Activated B cell treated with CpG ODN at 0.5 μM for 24 hours (primary cell): Measurements from ENCODE around the gene GALNT4. TPM values are rescaled to one million over a fixed set of nuclear protein-coding genes. Genes with fewer than 3 reads are reported as not detected.

Experiments
- ATAC-seq: fragments of 200-7000 bp; cut with Tn5 transposase; one replicate; pipeline ENCODE4 v1.10.0; 2021; ENCODE audit warnings: low read depth, mild to moderate bottlenecking, moderate library complexity
- CTCF ChIA-PET: fragments of 350-600 bp; sonication (Branson Sonifier 250); formaldehyde crosslinking; loops from one replicate; lab custom pipeline; 2021; ENCODE audit warnings: antibody characterized with exemption; lab: Charles Lee
- POLR2A ChIA-PET: fragments of 350-600 bp; sonication (Branson Sonifier 250); formaldehyde crosslinking; loops from one replicate; lab custom pipeline; 2021; ENCODE audit warnings: antibody characterized with exemption; lab: Charles Lee
- DNase-seq: peaks from one replicate; pipeline ENCODE4 v3.0.0; 2022
- H3K27ac Mint-ChIP-seq: one replicate; pipeline ENCODE4 v1.8.0; 2020; ENCODE audit warnings: mixed read lengths
- H3K27me3 Mint-ChIP-seq: one replicate; pipeline ENCODE4 v1.8.0; 2021; ENCODE audit warnings: mixed read lengths
- H3K36me3 Mint-ChIP-seq: one replicate; pipeline ENCODE4 v1.8.0; 2021; ENCODE audit warnings: low read depth, mixed read lengths
- H3K4me1 Mint-ChIP-seq: one replicate; pipeline ENCODE4 v1.8.0; 2021; ENCODE audit warnings: mixed read lengths
- H3K4me3 Mint-ChIP-seq: one replicate; pipeline ENCODE4 v1.8.0; 2020; ENCODE audit warnings: mild to moderate bottlenecking, mixed read lengths
- H3K9me3 Mint-ChIP-seq: one replicate; pipeline ENCODE4 v1.8.0; 2020; ENCODE audit warnings: mixed read lengths
- CTCF ChIP-seq: fragments of 200-600 bp; IDR thresholded peaks from one replicate; pipeline ENCODE4 v1.8.0; 2022; ENCODE audit warnings: antibody characterized with exemption, mild to moderate bottlenecking
- intact Hi-C: fragments of 100-400 bp; cut with micrococcal nuclease; formaldehyde crosslinking; loops from one replicate; pipeline ENCODE4 v1.15.1; 2024
- total RNA-seq: library from RNA; stranded (reverse); gene quantifications from 2 replicates; pipeline ENCODE4 v1.2.3, GENCODE V29; 2022

GALNT4 gene
- total RNA-seq, 1 donor from 2014 or later: 6.2 TPM

- H3K4me1 Mint-ChIP-seq: peaks cover 56% of the 10 kb centered on the region
- peak within 1 kb of the TSS; percentile 99 for H3K4me3 Mint-ChIP-seq
- POLR2A ChIA-PET: interaction anchor here (0.7 to 2.9 kb wide), 8 partner anchors 32 to 1384 kb away, joined by 3 to 11 read pairs (median 5); partner anchors contain the start of genes ATP2B1, CEP290, DUSP6 and TMTC3
- H3K27me3 Mint-ChIP-seq: no peaks in the 10 kb centered on the region
- H3K9me3 Mint-ChIP-seq: no peaks in the 10 kb centered on the region
- no peak for TF ChIP-seq CTCF
- DNase-seq (peak; percentile 76), ATAC-seq (peak; percentile 58)
- intact Hi-C loops: loop anchor here (1.0 to 5.0 kb wide), 7 partner anchors 31 to 1491 kb away; a partner anchor contains a TSS
- CTCF ChIA-PET: interaction anchor here (0.8 to 5.1 kb wide), 7 partner anchors 54 to 509 kb away, joined by 3 to 20 read pairs (median 9); no protein-coding TSS in a partner anchor
- H3K27ac Mint-ChIP-seq: peak within 1 kb of the TSS; percentile 95
- peaks cover 26% of the 10 kb centered on the region for H3K36me3 Mint-ChIP-seq
Observed at GRCh38 chr12:89525824-89526770, 1.5 kb upstream of the GALNT4 start, which contains the start of gene POC1B. TSS of gene POC1B (minus strand) at chr12:89526047. CDS start at chr12:89525895, 152 bp downstream.

- Mint-ChIP-seq H3K9me3 (no peaks in the 10 kb centered on the region), H3K27me3 (no peaks in the 10 kb centered on the region), H3K4me1 (peaks cover 60% of the 10 kb centered on the region), H3K36me3 (peaks cover 26% of the 10 kb centered on the region), H3K4me3 (peak overlapping the region; percentile 99), H3K27ac (peak overlapping the region; percentile 95)
- ChIA-PET POLR2A (interaction anchor here (0.7 to 2.9 kb wide), 12 partner anchors 31 to 1383 kb away, joined by 3 to 11 read pairs (median 4); partner anchors contain the start of genes ATP2B1, CEP290, DUSP6 and TMTC3), CTCF (interaction anchor here (0.9 to 5.1 kb wide), 8 partner anchors 14 to 508 kb away, joined by 3 to 20 read pairs (median 3); no protein-coding TSS in a partner anchor)
- ATAC-seq: peak; percentile 17
- intact Hi-C loops: loop anchor here (1.0 to 5.0 kb wide), 4 partner anchors 31 to 727 kb away; no protein-coding TSS in a partner anchor
- no peak for DNase-seq
- TF ChIP-seq CTCF: no peak
Observed at GRCh38 chr12:89525305-89525823, 768 bp upstream of the GALNT4 start.

GRCh38 chr12:89523843-89524540, 604 bp downstream of the GALNT4 start:
- intact Hi-C loops: loop anchor here (1.0 to 2.0 kb wide), 4 partner anchors 29 to 473 kb away; no protein-coding TSS in a partner anchor
- peaks cover 26% of the 10 kb centered on the region for H3K36me3 Mint-ChIP-seq
- no peaks in the 10 kb centered on the region for H3K27me3 Mint-ChIP-seq
- CTCF ChIA-PET: interaction anchor here (0.8 to 5.1 kb wide), 12 partner anchors 12 to 1460 kb away, joined by 3 to 20 read pairs (median 3); no protein-coding TSS in a partner anchor
- H3K9me3 Mint-ChIP-seq: no peaks in the 10 kb centered on the region
- peak overlapping the region; percentile 89 for H3K27ac Mint-ChIP-seq
- H3K4me1 Mint-ChIP-seq: peaks cover 57% of the 10 kb centered on the region
- POLR2A ChIA-PET: interaction anchor here (0.8 to 2.9 kb wide), 4 partner anchors 11 to 357 kb away, joined by 3 to 11 read pairs (median 4); partner anchors contain the start of gene DUSP6
- no peak for ATAC-seq
- H3K4me3 Mint-ChIP-seq: peak overlapping the region; percentile 99
- no peak for TF ChIP-seq CTCF
- no peak for DNase-seq

- intact Hi-C loops: no loop called here
- Mint-ChIP-seq H3K27ac (peak overlapping the region; percentile 89), H3K4me3 (peak overlapping the region; percentile 99), H3K36me3 (peaks cover 32% of the 10 kb centered on the region), H3K27me3 (no peaks in the 10 kb centered on the region), H3K4me1 (peaks cover 60% of the 10 kb centered on the region), H3K9me3 (no peaks in the 10 kb centered on the region)
- DNase-seq (no peak), ATAC-seq (no peak)
- no peak for TF ChIP-seq CTCF
- CTCF ChIA-PET: interaction anchor here (2.3 to 5.1 kb wide), 3 partner anchors 53 to 504 kb away, joined by 11 to 20 read pairs (median 11); no protein-coding TSS in a partner anchor
- POLR2A ChIA-PET: interaction anchor here (1.3 kb wide), 1 partner anchor 48 kb away, joined by 4 read pairs; no protein-coding TSS in a partner anchor
Observed at GRCh38 chr12:89523393-89523792, 1.2 kb downstream of the GALNT4 start.
